GM19099 (cell line): ENCODE data around the gene ARSG.
A peak's percentile ranks its signal among the peaks of the same experiment; 100 is the strongest.

Experiments
- POLR2A ChIP-seq: IDR thresholded peaks from 3 replicates; pipeline ENCODE4 v1.6.1; 2011; ENCODE audit warnings: low read depth; ENCODE audit not compliant: insufficient read length; ENCODE audit errors: extremely low read depth

The ARSG gene

GRCh38 chr17:68446626-68447041 lies 155.3 kb downstream of the ARSG start:
- no peak for TF ChIP-seq POLR2A

- no peak for TF ChIP-seq POLR2A
Measured at GRCh38 chr17:68449021-68449739, 157.9 kb downstream of the ARSG start.

- TF ChIP-seq POLR2A = no peak
Measured at GRCh38 chr17:68450391-68450790, 159.1 kb downstream of the ARSG start.

GRCh38 chr17:68450801-68451200 lies 159.5 kb downstream of the ARSG start:
- TF ChIP-seq POLR2A = no peak

GRCh38 chr17:68451670-68452354 lies 160.5 kb downstream of the ARSG start:
- TF ChIP-seq POLR2A = no peak

GRCh38 chr17:68452724-68453290 lies 161.5 kb downstream of the ARSG start:
- TF ChIP-seq POLR2A = no peak

GRCh38 chr17:68453991-68454665 lies 162.8 kb downstream of the ARSG start:
- TF ChIP-seq POLR2A = no peak

- TF ChIP-seq POLR2A = no peak
Measured at GRCh38 chr17:68455901-68456338, 164.6 kb downstream of the ARSG start.

GRCh38 chr17:68456339-68457167 lies 165.3 kb downstream of the ARSG start:
- TF ChIP-seq POLR2A = no peak

GRCh38 chr17:68457168-68457538 lies 165.9 kb downstream of the ARSG start, which contains the start of gene WIPI1:
WIPI1 (minus strand) TSS chr17:68457496; CDS start chr17:68457421, 75 bp downstream.
- TF ChIP-seq POLR2A = peak; percentile 49

GRCh38 chr17:68457539-68458259 lies 166.4 kb downstream of the ARSG start:
- TF ChIP-seq POLR2A = peak; percentile 57

GRCh38 chr17:68458260-68459036 lies 167.2 kb downstream of the ARSG start:
- TF ChIP-seq POLR2A = no peak

GRCh38 chr17:68459037-68459639 lies 167.8 kb downstream of the ARSG start:
- no peak for TF ChIP-seq POLR2A

GRCh38 chr17:68460146-68460545 lies 168.9 kb downstream of the ARSG start:
- no peak for TF ChIP-seq POLR2A
